ENCODE measurements around the gene COPS7A. TPM values are rescaled to one million over a fixed set of nuclear protein-coding genes. Genes with fewer than 3 reads are reported as not detected.

Gene COPS7A
- total RNA-seq, 3 donors from 2014 or later, result 32.8 to 47.2 (median 39.2) TPM

GRCh38 chr12:6765048-6765633 is 41.3 kb downstream of the COPS7A start:
- no peak for TF ChIP-seq CTCF (IDR thresholded peaks at IDR 0.05)
- DNase-seq (no peak), ATAC-seq (no peak)
- H3K9me3 ChIP-seq, result no peaks in the 10 kb centered on the region
- H3K4me3 ChIP-seq, result no peak overlapping the region
- no peaks in the 10 kb centered on the region for H3K36me3 ChIP-seq (ENCODE audit: low read depth)
- intact Hi-C loops (cut with DNase I, micrococcal nuclease), result no loop called here
- H3K4me1 ChIP-seq (ENCODE audit: low read depth), result peaks cover 34% of the 10 kb centered on the region

GRCh38 chr12:6765634-6766581 is 42.1 kb downstream of the COPS7A start, which contains the start of gene PTMS:
PTMS (plus strand) TSS chr12:6766363; CDS start chr12:6766706, 343 bp downstream.
- H3K4me3 ChIP-seq, result peak within 1 kb of the TSS; percentile 67
- DNase-seq (peak; percentile 68 to 86 (median 83)), ATAC-seq (peak; percentile 27)
- H3K9me3 ChIP-seq, result no peaks in the 10 kb centered on the region
- peaks cover 34% of the 10 kb centered on the region for H3K4me1 ChIP-seq (ENCODE audit: low read depth)
- TF ChIP-seq CTCF (IDR thresholded peaks at IDR 0.05), result no peak
- intact Hi-C loops (cut with DNase I, micrococcal nuclease), result no loop called here
- H3K36me3 ChIP-seq (ENCODE audit: low read depth), result no peaks in the 10 kb centered on the region

- Histone ChIP-seq H3K9me3 (no peaks in the 10 kb centered on the region), H3K36me3 (ENCODE audit: low read depth) (no peaks in the 10 kb centered on the region), H3K4me1 (ENCODE audit: low read depth) (peaks cover 34% of the 10 kb centered on the region), H3K4me3 (peak overlapping the region; percentile 67)
- DNase-seq (peak; percentile 83 to 90 (median 85)), ATAC-seq (peak; percentile 79)
- peak; percentile 83 for TF ChIP-seq CTCF (IDR thresholded peaks at IDR 0.05)
- intact Hi-C loops (cut with DNase I, micrococcal nuclease), result no loop called here
These were observed 43.0 kb downstream of the COPS7A start for GRCh38 chr12:6766651-6767349.

- no peak for ATAC-seq
- Histone ChIP-seq H3K4me3 (peak overlapping the region; percentile 67), H3K9me3 (no peaks in the 10 kb centered on the region), H3K4me1 (ENCODE audit: low read depth) (peaks cover 34% of the 10 kb centered on the region), H3K36me3 (ENCODE audit: low read depth) (no peaks in the 10 kb centered on the region)
- DNase-seq, result no peak
- intact Hi-C loops (cut with DNase I, micrococcal nuclease), result no loop called here
- no peak for TF ChIP-seq CTCF (IDR thresholded peaks at IDR 0.05)
These were observed 43.8 kb downstream of the COPS7A start for GRCh38 chr12:6767353-6768319.
